ENCODE results near the gene MANSC4. TPM values are rescaled to one million over a fixed set of nuclear protein-coding genes. Genes with fewer than 3 reads are reported as not detected.

The MANSC4 gene
- total RNA-seq, 2 experiments from 2014 or later: not detected

Other genes with a start within 250 kb of the MANSC4 start
- gene REP15, start 83.8 kb downstream of the MANSC4 start, total RNA-seq: under 1 TPM in 1 of 2 experiments, not detected in 1; 0.28 TPM
- 10 to 100 TPM; 31.5 to 31.9 TPM for gene MRPS35, start 69.4 kb downstream of the MANSC4 start, total RNA-seq
- 10 to 100 TPM; 16.8 to 17.7 TPM for gene KLHL42, start within 50 bp of the MANSC4 start, total RNA-seq
- not detected for gene PTHLH, start 192.5 kb upstream of the MANSC4 start, total RNA-seq